GM12878 (cell line): Measurements from ENCODE around the gene ZBTB14. TPM values are rescaled to one million over a fixed set of nuclear protein-coding genes. Genes with fewer than 3 reads are reported as not detected.

Experiments
- ATAC-seq: fragments of 200-7000 bp; cut with Tn5 transposase; 3 replicates; pipeline ENCODE4 v1.9.1; 2020; ENCODE audit warnings: mild to moderate bottlenecking, moderate library complexity
- BruUV-seq: library from RNA; stranded (reverse); fragments of 400-500 nt; replicated peaks from 2 replicates; lab custom pipeline; 2021; lab: Mats Ljungman, UMichigan
- CTCF ChIA-PET: fragments of 300-600 bp; sonication (Branson Sonifier 250); formaldehyde crosslinking; extraction: SDS; loops from one replicate; lab custom pipeline; 2021; ENCODE audit warnings: inconsistent platforms; lab: Yijun Ruan, JAX
- POLR2A ChIA-PET: fragments of 350-600 bp; formaldehyde crosslinking; extraction: SDS; loops from one replicate; lab custom pipeline; 2021; ENCODE audit warnings: inconsistent platforms; lab: Charles Lee
- RAD21 ChIA-PET: fragments of 300-600 bp; sonication (Branson Sonifier 250); formaldehyde crosslinking; loops from one replicate; lab custom pipeline; 2023; ENCODE audit warnings: antibody characterized with exemption; ENCODE audit not compliant: unreplicated experiment; lab: Charles Lee
- SMC1A ChIA-PET: fragments of 300-600 bp; sonication (Branson Sonifier 250); formaldehyde crosslinking; loops from one replicate; lab custom pipeline; 2023; ENCODE audit not compliant: unreplicated experiment, uncharacterized antibody; lab: Charles Lee
- DNase-seq: peaks from one replicate; pipeline ENCODE4 v3.0.0-alpha.2; 2011; ENCODE audit warnings: low read depth, low spot score
- FAIRE-seq: peaks from 3 replicates; lab custom pipeline; 2011; peaks lifted over from hg19 to GRCh38; lab: Jason Lieb, UNC
- H2AFZ ChIP-seq: 2 replicates; pipeline ENCODE4 v1.6.0; 2011; ENCODE audit warnings: low read depth, low read length, control low read depth; ENCODE audit not compliant: control insufficient read depth
- H3K27ac ChIP-seq: 2 replicates; pipeline ENCODE4 v1.5.1; 2011; ENCODE audit warnings: control low read depth; ENCODE audit not compliant: control insufficient read depth, insufficient read depth
- H3K27me3 ChIP-seq, 2 experiments: replicated peaks in 1 of 2; 2 replicates each; pipeline versions ENCODE4 v1.6.0 to v1.6.1; 2011; ENCODE audit warnings: low read length in 1 of 2; ENCODE audit not compliant: control insufficient read depth in 2 of 2, insufficient read depth in 2 of 2
- H3K36me3 ChIP-seq, 2 experiments: 2 replicates each; pipeline ENCODE4 v1.5.1; 2011; ENCODE audit warnings: low read length in 1 of 2; ENCODE audit not compliant: control insufficient read depth in 2 of 2, insufficient read depth in 2 of 2
- H3K4me1 ChIP-seq: 2 replicates; pipeline ENCODE4 v1.6.1; 2011; ENCODE audit warnings: mild to moderate bottlenecking, low read length, moderate library complexity, mixed read lengths; ENCODE audit not compliant: control insufficient read depth, insufficient read depth
- H3K4me2 ChIP-seq: 2 replicates; pipeline ENCODE4 v1.6.0; 2011; ENCODE audit warnings: control low read depth; ENCODE audit not compliant: control insufficient read depth, insufficient read depth
- H3K4me3 ChIP-seq: fragments of 200-600 bp; sonication (generic); 2 replicates; pipeline ENCODE4 v1.5.1; 2016
- H3K79me2 ChIP-seq: 2 replicates; pipeline ENCODE4 v1.6.0; 2011; ENCODE audit warnings: low read length; ENCODE audit not compliant: control insufficient read depth, insufficient read depth
- H3K9ac ChIP-seq: 2 replicates; pipeline ENCODE4 v1.8.0; 2011; ENCODE audit warnings: low read length, control low read depth, mixed read lengths; ENCODE audit not compliant: control insufficient read depth, insufficient read depth
- H3K9me3 ChIP-seq: replicated peaks from 3 replicates; pipeline ENCODE4 v1.5.1; 2011; ENCODE audit warnings: mild to moderate bottlenecking, low read length; ENCODE audit not compliant: control insufficient read depth, insufficient read depth
- H4K20me1 ChIP-seq: 2 replicates; pipeline ENCODE4 v1.6.0; 2011; ENCODE audit not compliant: control insufficient read depth, insufficient read depth
- CREB1 ChIP-seq: IDR thresholded peaks from 2 replicates; pipeline ENCODE4 v1.6.1; 2012; ENCODE audit warnings: low read depth, mild to moderate bottlenecking, inconsistent platforms
- IKZF2 ChIP-seq, 2 experiments: fragments of 450-650 bp; IDR thresholded peaks; 2 replicates each; pipeline ENCODE4 v1.6.1; 2017; ENCODE audit warnings: mild to moderate bottlenecking in 2 of 2, moderate library complexity in 2 of 2
- MXI1 ChIP-seq: fragments of 150-350 bp; IDR thresholded peaks from 2 replicates; pipeline ENCODE4 v1.6.1; 2011; ENCODE audit warnings: low read depth, mild to moderate bottlenecking, inconsistent platforms, low read length, improper control_type of control experiment
- SUZ12 ChIP-seq: fragments of 200-600 bp; sonication (generic); IDR thresholded peaks from one replicate; pipeline ENCODE4 v1.6.1; 2018; ENCODE audit warnings: antibody characterized with exemption, mild to moderate bottlenecking; ENCODE audit not compliant: unreplicated experiment
- TARDBP ChIP-seq: IDR thresholded peaks from 2 replicates; pipeline ENCODE4 v1.6.1; 2016; ENCODE audit warnings: borderline replicate concordance
- ZBED1 ChIP-seq: IDR thresholded peaks from 2 replicates; pipeline ENCODE4 v1.6.1; 2016; ENCODE audit warnings: borderline replicate concordance
- WGBS: methylation state at CpG from one replicate; pipeline ENCODE4 v1.1.6; 2016; ENCODE audit warnings: low lambda C conversion rate; ENCODE audit not compliant: insufficient replicate concordance, insufficient coverage; ENCODE audit errors: missing lambda C conversion rate; 5-methylcytosine and 5-hydroxymethylcytosine counted together
- in situ Hi-C: fragments of 300-500 bp; cut with MboI; formaldehyde crosslinking; loops from 9 replicates; pipeline ENCODE4 v1.14.3; 2018; ENCODE audit warnings: mixed read lengths
- intact Hi-C: fragments of 100-400 bp; cut with micrococcal nuclease; formaldehyde crosslinking; loops from one replicate; pipeline ENCODE4 v1.14.2; 2022; ENCODE audit not compliant: unreplicated experiment
- polyA plus RNA-seq, 11 experiments: library from polyadenylated mRNA; depleted of rRNA in 4 of 11; unstranded in 6 of 11; stranded (reverse) in 5 of 11; fragments of >200 nt; fragmentation: Nextera tagmentation in 4 of 11; fragmentation: Illumina TruSeq in 1 of 11; extraction: Ambion mirVana in 4 of 11; extraction: Trizol in 1 of 11; gene quantifications; 1 replicate in 1 of 11; 2 replicates in 10 of 11; pipeline versions ENCODE4 v1.2.1 to v1.2.3, GENCODE V29; 2011 to 2016; ENCODE audit warnings: inconsistent platforms in 2 of 11, missing spikeins in 2 of 11, low read depth in 1 of 11
- total RNA-seq, 4 experiments: library from RNA; depleted of rRNA in 3 of 4; stranded (reverse); fragments of >200 nt in 3 of 4; fragmentation: Illumina TruSeq in 1 of 4; extraction: Trizol in 1 of 4; gene quantifications; 2 replicates each; pipeline versions ENCODE4 v1.2.1 to v1.2.3, GENCODE V29; 2013 to 2021
- TF ChIP-seq, protein P1 (sequence below): fragments of 150-350 bp; IDR thresholded peaks from 2 replicates; pipeline ENCODE4 v1.6.1; 2016; ENCODE audit warnings: low read depth, low read length
- TF ChIP-seq, protein P2 (sequence below): fragments of 450-650 bp; IDR thresholded peaks from 2 replicates; pipeline ENCODE4 v1.6.1; 2017; ENCODE audit warnings: mild to moderate bottlenecking, moderate library complexity

ZBTB14 gene
- total and polyA plus RNA-seq, 10 of the 15 experiments (the other 5 are each of a cell fraction or from before 2014, with no cell fraction given), result 4.4 to 21.2 (median 11.1) TPM

DNA sequence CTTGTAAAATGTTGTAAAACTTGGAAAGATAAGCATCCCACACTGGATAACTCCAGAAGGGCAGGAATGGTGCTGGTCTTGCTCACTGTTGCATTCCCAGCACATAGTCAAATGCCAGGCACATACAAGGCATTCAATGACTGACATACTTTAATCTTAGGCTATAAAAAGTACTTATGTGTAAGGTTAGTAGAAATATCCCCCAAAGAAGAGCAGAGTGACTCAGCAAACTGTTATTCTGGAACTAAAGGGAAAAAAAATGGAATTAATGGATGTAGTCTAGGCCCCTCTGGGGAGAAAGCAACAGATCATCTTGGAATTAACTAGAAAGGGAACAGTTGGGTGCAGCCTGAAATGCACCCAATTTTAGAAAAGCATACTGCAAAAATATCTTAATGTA is 9.0 kb downstream of the ZBTB14 start:
- ChIA-PET POLR2A (no interaction called here), SMC1A (interaction anchor here (2.0 kb wide), 1 partner anchor 49 kb away, joined by 4 read pairs; no protein-coding TSS in a partner anchor), CTCF (no interaction called here)
- H3K4me3 ChIP-seq, result no peak overlapping the region
- in situ Hi-C loops, result no loop called here
- no peaks in the 10 kb centered on the region for H3K4me1 ChIP-seq
- no peak overlapping the region for H2AFZ ChIP-seq
- H3K36me3 ChIP-seq, result peaks cover 0 to 8% of the 10 kb centered on the region in 2 experiments; a peak in 2 of 4 replicates
- no peak overlapping the region for H3K9ac ChIP-seq
- no peaks in the 10 kb centered on the region for H4K20me1 ChIP-seq
- no peaks in the 10 kb centered on the region for H3K27me3 ChIP-seq
- H3K9me3 ChIP-seq, result no peaks in the 10 kb centered on the region
- no peak for ATAC-seq
- no peak overlapping the region for H3K27ac ChIP-seq
- no peak for TF ChIP-seq CREB1
- TF ChIP-seq, all 136 proteins: peak for 0
- RAD21 ChIA-PET, result no interaction called here
- intact Hi-C loops, result no loop called here
- DNase-seq, result no peak
- Histone ChIP-seq H3K79me2 (no peaks in the 10 kb centered on the region), H3K4me2 (no peak overlapping the region)
- no peak for FAIRE-seq
- no TSS peak for BruUV-seq

DNA sequence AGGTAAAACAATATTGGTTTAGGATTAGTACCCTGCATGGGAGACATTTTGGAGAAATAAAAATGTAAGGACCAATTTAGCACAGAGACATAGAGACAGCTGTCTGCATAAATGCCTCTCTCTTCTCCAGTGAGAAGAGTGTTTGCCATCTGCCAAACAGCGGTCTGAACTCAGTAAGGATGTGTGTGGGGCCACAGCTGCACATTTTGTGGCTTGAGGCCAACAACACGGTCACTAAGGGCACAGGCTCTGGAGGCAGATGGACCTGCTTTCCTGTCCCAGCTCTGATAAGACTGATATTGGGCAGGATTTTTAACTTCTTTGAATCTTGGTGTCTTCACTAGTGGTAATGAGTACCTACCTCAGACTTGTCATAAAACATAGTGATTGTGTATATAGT is 10.2 kb downstream of the ZBTB14 start:
- H3K36me3 ChIP-seq, result no peaks in the 10 kb centered on the region; a peak in 1 of 4 replicates
- POLR2A ChIA-PET, result interaction anchor here (0.7 to 0.9 kb wide), 2 partner anchors 9 to 405 kb away, joined by 3 to 4 read pairs; no protein-coding TSS in a partner anchor
- intact Hi-C loops, result no loop called here
- no peaks in the 10 kb centered on the region for H3K4me1 ChIP-seq
- no peak overlapping the region for H3K9ac ChIP-seq
- no peak overlapping the region for H3K27ac ChIP-seq
- RAD21 ChIA-PET, result no interaction called here
- no peak overlapping the region for H3K4me3 ChIP-seq
- H2AFZ ChIP-seq, result no peak overlapping the region
- H3K9me3 ChIP-seq, result no peaks in the 10 kb centered on the region
- ATAC-seq, result no peak
- WGBS, result 71% methylated on average over 2 of the region's 2 CpGs
- BruUV-seq, result no TSS peak
- in situ Hi-C loops, result no loop called here
- no peaks in the 10 kb centered on the region for H4K20me1 ChIP-seq
- DNase-seq, result no peak
- SMC1A ChIA-PET, result no interaction called here
- FAIRE-seq, result no peak
- CTCF ChIA-PET, result no interaction called here
- H3K27me3 ChIP-seq, result no peaks in the 10 kb centered on the region
- no peaks in the 10 kb centered on the region for H3K79me2 ChIP-seq
- H3K4me2 ChIP-seq, result no peak overlapping the region
- no peak for TF ChIP-seq MXI1
- no peak for TF ChIP-seq IKZF2 (IDR thresholded peaks at IDR 0.05)
- TF ChIP-seq, protein P1, sequence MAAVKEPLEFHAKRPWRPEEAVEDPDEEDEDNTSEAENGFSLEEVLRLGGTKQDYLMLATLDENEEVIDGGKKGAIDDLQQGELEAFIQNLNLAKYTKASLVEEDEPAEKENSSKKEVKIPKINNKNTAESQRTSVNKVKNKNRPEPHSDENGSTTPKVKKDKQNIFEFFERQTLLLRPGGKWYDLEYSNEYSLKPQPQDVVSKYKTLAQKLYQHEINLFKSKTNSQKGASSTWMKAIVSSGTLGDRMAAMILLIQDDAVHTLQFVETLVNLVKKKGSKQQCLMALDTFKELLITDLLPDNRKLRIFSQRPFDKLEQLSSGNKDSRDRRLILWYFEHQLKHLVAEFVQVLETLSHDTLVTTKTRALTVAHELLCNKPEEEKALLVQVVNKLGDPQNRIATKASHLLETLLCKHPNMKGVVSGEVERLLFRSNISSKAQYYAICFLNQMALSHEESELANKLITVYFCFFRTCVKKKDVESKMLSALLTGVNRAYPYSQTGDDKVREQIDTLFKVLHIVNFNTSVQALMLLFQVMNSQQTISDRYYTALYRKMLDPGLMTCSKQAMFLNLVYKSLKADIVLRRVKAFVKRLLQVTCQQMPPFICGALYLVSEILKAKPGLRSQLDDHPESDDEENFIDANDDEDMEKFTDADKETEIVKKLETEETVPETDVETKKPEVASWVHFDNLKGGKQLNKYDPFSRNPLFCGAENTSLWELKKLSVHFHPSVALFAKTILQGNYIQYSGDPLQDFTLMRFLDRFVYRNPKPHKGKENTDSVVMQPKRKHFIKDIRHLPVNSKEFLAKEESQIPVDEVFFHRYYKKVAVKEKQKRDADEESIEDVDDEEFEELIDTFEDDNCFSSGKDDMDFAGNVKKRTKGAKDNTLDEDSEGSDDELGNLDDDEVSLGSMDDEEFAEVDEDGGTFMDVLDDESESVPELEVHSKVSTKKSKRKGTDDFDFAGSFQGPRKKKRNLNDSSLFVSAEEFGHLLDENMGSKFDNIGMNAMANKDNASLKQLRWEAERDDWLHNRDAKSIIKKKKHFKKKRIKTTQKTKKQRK, result no peak
- TF ChIP-seq, protein P2, sequence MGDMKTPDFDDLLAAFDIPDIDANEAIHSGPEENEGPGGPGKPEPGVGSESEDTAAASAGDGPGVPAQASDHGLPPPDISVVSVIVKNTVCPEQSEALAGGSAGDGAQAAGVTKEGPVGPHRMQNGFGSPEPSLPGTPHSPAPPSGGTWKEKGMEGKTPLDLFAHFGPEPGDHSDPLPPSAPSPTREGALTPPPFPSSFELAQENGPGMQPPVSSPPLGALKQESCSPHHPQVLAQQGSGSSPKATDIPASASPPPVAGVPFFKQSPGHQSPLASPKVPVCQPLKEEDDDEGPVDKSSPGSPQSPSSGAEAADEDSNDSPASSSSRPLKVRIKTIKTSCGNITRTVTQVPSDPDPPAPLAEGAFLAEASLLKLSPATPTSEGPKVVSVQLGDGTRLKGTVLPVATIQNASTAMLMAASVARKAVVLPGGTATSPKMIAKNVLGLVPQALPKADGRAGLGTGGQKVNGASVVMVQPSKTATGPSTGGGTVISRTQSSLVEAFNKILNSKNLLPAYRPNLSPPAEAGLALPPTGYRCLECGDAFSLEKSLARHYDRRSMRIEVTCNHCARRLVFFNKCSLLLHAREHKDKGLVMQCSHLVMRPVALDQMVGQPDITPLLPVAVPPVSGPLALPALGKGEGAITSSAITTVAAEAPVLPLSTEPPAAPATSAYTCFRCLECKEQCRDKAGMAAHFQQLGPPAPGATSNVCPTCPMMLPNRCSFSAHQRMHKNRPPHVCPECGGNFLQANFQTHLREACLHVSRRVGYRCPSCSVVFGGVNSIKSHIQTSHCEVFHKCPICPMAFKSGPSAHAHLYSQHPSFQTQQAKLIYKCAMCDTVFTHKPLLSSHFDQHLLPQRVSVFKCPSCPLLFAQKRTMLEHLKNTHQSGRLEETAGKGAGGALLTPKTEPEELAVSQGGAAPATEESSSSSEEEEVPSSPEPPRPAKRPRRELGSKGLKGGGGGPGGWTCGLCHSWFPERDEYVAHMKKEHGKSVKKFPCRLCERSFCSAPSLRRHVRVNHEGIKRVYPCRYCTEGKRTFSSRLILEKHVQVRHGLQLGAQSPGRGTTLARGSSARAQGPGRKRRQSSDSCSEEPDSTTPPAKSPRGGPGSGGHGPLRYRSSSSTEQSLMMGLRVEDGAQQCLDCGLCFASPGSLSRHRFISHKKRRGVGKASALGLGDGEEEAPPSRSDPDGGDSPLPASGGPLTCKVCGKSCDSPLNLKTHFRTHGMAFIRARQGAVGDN, result no peak
- TF ChIP-seq TARDBP, result no peak
- TF ChIP-seq ZBED1, result no peak
- no peak for TF ChIP-seq SUZ12
